ENCODE data around the gene MYL12B. TPM values are rescaled to one million over a fixed set of nuclear protein-coding genes. Genes with fewer than 3 reads are reported as not detected.

Gene MYL12B
- total RNA-seq, 1 donor from 2014 or later, result 123 TPM

DNA sequence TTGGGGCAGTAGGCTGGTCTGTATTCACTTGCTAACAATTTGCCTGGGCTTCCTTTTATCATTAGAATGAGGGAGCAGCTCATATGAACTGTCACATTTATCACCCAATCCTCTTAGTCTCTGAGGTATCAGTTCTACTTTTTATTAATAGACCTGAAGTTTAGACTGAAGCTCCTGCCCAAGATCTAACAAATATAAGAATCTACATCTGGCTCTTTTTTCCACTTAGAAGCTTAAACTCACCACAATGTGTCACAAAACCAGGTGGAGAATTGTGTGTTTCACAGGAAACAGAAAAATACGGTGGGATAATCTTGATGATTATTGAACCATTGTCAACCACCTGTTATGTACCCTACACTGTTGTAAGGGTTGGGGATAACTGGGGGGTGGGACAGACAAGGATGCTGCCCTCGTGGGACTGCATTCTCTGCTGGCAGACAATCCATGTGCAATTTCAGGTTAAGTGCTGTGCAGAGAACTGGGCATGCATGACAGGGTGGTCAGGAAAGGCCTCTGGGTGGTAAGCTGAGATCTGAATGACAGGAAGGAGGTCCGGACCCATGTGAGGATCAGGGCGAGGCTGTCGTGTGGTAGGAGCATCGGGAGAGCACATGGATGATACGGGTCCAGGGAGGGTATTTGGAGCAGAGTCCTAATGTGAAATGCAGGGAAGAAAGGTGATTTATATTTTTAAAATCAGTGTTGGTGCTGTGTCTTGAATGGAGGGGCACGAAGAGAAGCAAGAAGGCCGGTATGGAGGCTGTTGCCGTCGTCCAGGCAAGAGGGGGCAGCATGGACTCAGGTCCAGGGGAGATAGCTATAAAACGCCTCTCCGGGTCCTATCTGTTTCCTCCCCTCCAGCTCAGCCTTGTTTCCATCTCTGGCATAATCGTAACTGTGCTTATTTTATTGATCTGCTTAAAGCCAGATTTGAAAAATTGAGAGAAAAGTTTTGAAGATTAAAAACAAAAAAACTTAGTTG lies 17.6 kb downstream of the MYL12B start:
- TF ChIP-seq, protein P1, sequence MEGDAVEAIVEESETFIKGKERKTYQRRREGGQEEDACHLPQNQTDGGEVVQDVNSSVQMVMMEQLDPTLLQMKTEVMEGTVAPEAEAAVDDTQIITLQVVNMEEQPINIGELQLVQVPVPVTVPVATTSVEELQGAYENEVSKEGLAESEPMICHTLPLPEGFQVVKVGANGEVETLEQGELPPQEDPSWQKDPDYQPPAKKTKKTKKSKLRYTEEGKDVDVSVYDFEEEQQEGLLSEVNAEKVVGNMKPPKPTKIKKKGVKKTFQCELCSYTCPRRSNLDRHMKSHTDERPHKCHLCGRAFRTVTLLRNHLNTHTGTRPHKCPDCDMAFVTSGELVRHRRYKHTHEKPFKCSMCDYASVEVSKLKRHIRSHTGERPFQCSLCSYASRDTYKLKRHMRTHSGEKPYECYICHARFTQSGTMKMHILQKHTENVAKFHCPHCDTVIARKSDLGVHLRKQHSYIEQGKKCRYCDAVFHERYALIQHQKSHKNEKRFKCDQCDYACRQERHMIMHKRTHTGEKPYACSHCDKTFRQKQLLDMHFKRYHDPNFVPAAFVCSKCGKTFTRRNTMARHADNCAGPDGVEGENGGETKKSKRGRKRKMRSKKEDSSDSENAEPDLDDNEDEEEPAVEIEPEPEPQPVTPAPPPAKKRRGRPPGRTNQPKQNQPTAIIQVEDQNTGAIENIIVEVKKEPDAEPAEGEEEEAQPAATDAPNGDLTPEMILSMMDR (IDR thresholded peaks at IDR 0.05; ENCODE audit: partially characterized antibody, unreplicated experiment), result no peak
- no peaks in the 10 kb centered on the region for H3K9me3 Mint-ChIP-seq (ENCODE audit: unreplicated experiment)
- no peaks in the 10 kb centered on the region for H3K4me1 Mint-ChIP-seq (ENCODE audit: low read depth, unreplicated experiment)
- H3K27me3 Mint-ChIP-seq (ENCODE audit: unreplicated experiment), result no peaks in the 10 kb centered on the region
- no peak overlapping the region for H3K4me3 Mint-ChIP-seq (ENCODE audit: unreplicated experiment)
- DNase-seq, result no peak
- no peaks in the 10 kb centered on the region for H3K36me3 Mint-ChIP-seq (ENCODE audit: unreplicated experiment)
- H3K27ac Mint-ChIP-seq (ENCODE audit: unreplicated experiment), result no peak overlapping the region

DNA sequence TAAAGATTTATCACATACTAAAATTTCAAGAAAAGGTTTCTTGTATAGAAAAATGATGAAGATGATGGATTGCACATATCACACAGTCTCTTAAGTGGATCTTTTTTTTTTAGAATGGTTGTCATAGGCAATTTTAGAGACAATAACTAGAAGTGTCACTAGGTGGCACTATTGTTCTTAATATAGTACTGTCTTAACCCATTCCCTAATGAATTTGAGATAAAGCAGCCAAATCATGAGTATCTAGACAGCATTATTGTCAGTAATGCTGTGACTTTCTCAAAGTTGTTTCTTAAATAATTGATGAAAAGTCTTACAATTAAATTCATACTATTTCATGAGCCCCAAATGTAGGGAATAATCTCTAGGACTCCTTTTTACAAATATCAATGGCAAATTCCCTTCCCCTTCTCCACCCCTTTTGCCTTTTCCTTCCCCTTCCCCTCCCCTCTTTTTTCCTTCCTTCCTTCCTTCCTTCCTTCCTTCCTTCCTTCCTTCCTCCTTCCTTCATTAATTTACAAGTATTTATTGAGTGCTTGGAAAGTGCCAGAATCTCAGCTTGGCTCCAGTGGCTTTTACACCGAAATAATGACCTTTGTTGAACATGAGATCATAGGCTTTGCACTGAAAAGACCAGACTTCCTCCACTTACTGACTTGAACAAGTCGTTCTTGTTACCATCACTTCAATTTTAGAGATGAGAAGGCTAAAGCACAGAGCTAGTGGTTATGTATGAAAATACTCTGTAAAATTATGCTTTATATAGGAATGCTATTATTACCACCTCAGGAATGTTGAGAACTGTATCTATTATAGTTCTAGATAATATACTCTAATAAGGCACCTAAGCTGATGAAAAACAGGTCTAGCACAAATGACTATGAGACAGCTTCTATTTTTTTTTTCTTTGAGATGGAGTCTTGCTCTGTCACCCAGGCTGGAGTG lies 19.8 kb downstream of the MYL12B start:
- Mint-ChIP-seq H3K4me3 (ENCODE audit: unreplicated experiment) (no peak overlapping the region), H3K4me1 (ENCODE audit: low read depth, unreplicated experiment) (no peaks in the 10 kb centered on the region), H3K27me3 (ENCODE audit: unreplicated experiment) (no peaks in the 10 kb centered on the region), H3K27ac (ENCODE audit: unreplicated experiment) (no peak overlapping the region), H3K36me3 (ENCODE audit: unreplicated experiment) (no peaks in the 10 kb centered on the region), H3K9me3 (ENCODE audit: unreplicated experiment) (no peaks in the 10 kb centered on the region)
- DNase-seq, result no peak
- TF ChIP-seq, protein P1 (IDR thresholded peaks at IDR 0.05; ENCODE audit: partially characterized antibody, unreplicated experiment), result peak; percentile 77

DNA sequence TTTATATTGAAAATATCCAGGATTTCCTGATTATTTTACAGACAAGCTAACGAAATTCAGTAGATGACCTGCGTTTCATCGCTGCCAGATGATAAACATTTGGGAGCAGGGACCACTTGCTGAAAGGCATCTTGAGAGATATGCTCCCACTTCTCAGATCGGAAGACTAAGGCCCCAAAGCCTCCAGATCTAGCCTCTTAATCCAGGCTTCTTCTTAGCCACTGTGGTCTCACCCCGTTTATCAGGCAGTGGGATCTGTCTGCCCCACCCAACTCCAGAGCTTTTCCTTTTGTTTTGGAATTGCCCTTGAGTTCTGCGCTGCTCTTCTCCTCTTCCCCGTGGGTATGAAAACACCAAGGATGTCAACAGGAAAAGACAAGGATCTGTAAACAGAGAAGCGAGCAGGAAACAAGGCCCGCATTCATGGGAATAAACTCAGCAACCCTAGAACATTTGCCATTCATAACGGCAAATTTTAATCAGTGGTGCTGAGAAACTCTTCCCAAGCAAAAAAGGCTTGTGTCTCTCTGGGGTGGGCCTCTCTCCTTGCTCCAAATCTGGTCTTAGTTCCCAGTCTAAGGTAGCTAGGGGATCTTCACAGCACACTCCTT lies 21.4 kb downstream of the MYL12B start:
- TF ChIP-seq, protein P1 (IDR thresholded peaks at IDR 0.05; ENCODE audit: partially characterized antibody, unreplicated experiment), result no peak
- H3K4me1 Mint-ChIP-seq (ENCODE audit: low read depth, unreplicated experiment), result no peaks in the 10 kb centered on the region
- H3K27me3 Mint-ChIP-seq (ENCODE audit: unreplicated experiment), result peaks cover 3% of the 10 kb centered on the region
- no peak for DNase-seq
- no peaks in the 10 kb centered on the region for H3K9me3 Mint-ChIP-seq (ENCODE audit: unreplicated experiment)
- no peak overlapping the region for H3K4me3 Mint-ChIP-seq (ENCODE audit: unreplicated experiment)
- H3K36me3 Mint-ChIP-seq (ENCODE audit: unreplicated experiment), result no peaks in the 10 kb centered on the region
- H3K27ac Mint-ChIP-seq (ENCODE audit: unreplicated experiment), result no peak overlapping the region

DNA sequence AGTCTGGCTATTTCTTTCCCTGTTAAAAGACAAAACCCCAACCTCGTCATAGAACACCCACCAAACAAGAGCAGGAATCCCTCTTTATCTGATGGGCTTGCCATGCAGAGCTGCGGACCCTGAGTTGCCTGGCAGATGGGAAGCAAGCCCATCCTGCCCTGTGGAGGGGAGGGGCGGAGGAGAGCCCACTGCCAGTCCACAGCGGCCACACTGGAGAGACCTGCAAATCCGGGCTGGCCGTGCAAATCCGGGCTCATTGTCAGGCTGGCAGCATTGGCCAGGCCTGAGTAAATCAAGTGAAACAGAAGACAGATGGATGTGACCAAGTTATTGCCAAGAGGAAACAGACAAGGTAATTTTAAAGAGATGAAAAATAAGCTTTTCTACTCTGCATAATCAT lies 22.0 kb downstream of the MYL12B start:
- Mint-ChIP-seq H3K9me3 (ENCODE audit: unreplicated experiment) (no peaks in the 10 kb centered on the region), H3K27me3 (ENCODE audit: unreplicated experiment) (peaks cover 3% of the 10 kb centered on the region), H3K4me1 (ENCODE audit: low read depth, unreplicated experiment) (no peaks in the 10 kb centered on the region), H3K4me3 (ENCODE audit: unreplicated experiment) (no peak overlapping the region), H3K27ac (ENCODE audit: unreplicated experiment) (no peak overlapping the region), H3K36me3 (ENCODE audit: unreplicated experiment) (no peaks in the 10 kb centered on the region)
- DNase-seq, result peak; percentile 42
- TF ChIP-seq, protein P1 (IDR thresholded peaks at IDR 0.05; ENCODE audit: partially characterized antibody, unreplicated experiment), result no peak
